ENCODE data around the gene RLN1. TPM values are rescaled to one million over a fixed set of nuclear protein-coding genes. Genes with fewer than 3 reads are reported as not detected.

RLN1 gene
- total RNA-seq, 4 donors from 2014 or later = 1.3 TPM; not detected in 3

DNA sequence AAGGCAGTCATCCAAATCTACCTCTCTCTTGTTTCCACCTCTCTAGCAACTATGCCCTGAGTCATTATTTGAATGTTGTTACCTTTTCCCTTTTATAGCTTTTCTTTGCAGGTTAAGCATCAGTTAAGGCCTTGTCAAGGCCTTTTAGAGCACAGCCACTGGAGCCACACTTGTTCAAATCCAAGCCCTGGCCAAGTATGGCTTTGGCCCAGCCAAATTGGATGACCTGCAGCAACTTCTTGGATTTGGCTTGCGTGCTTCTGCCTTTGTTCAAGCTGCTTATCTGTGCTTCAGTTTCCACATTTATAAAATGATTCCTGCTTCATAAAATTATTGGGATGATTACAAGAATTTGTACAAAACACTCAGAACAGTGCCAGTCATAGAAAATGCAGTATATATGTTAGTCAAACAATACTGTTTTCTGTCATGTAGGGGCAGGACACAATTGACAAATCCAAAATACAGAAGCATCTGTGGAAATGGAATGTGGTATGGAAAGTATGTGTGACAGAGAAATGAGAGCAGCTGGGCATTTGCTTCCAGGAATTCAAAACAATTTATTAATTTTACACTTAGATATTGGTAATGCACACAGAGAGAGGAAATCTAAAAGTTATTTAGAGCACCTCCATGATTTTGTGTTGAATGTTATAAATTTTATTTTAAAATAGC is 17.9 kb upstream of the RLN1 start:
- Histone ChIP-seq H3K27me3 (no peaks in the 10 kb centered on the region), H3K27ac (no peak overlapping the region), H3K4me3 (replicated peaks in 1 of 3) (no peak overlapping the region), H3K36me3 (no peaks in the 10 kb centered on the region), H3K4me1 (no peaks in the 10 kb centered on the region), H3K9me3 (no peaks in the 10 kb centered on the region)
- no peak for TF ChIP-seq POLR2A (IDR thresholded peaks at IDR 0.05)
- TF ChIP-seq, protein P1, sequence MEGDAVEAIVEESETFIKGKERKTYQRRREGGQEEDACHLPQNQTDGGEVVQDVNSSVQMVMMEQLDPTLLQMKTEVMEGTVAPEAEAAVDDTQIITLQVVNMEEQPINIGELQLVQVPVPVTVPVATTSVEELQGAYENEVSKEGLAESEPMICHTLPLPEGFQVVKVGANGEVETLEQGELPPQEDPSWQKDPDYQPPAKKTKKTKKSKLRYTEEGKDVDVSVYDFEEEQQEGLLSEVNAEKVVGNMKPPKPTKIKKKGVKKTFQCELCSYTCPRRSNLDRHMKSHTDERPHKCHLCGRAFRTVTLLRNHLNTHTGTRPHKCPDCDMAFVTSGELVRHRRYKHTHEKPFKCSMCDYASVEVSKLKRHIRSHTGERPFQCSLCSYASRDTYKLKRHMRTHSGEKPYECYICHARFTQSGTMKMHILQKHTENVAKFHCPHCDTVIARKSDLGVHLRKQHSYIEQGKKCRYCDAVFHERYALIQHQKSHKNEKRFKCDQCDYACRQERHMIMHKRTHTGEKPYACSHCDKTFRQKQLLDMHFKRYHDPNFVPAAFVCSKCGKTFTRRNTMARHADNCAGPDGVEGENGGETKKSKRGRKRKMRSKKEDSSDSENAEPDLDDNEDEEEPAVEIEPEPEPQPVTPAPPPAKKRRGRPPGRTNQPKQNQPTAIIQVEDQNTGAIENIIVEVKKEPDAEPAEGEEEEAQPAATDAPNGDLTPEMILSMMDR (IDR thresholded peaks at IDR 0.05) = no peak
- intact Hi-C loops (cut with DNase I) = no loop called here
- 68 to 76% methylated on average over 1 of the region's 1 CpG for WGBS, 2 donors
- DNase-seq = no peak

GRCh38 chr9:5355817-5356216 is 16.1 kb upstream of the RLN1 start:
- no peaks in the 10 kb centered on the region for H3K27me3 ChIP-seq
- H3K27ac ChIP-seq = no peak overlapping the region
- DNase-seq = no peak
- H3K4me3 ChIP-seq (replicated peaks in 1 of 3) = no peak overlapping the region
- intact Hi-C loops (cut with DNase I) = no loop called here
- no peaks in the 10 kb centered on the region for H3K36me3 ChIP-seq
- WGBS, 2 donors = 65 to 91% methylated on average over 2 of the region's 2 CpGs
- TF ChIP-seq, protein P1 (IDR thresholded peaks at IDR 0.05) = no peak
- no peak for TF ChIP-seq POLR2A (IDR thresholded peaks at IDR 0.05)
- no peaks in the 10 kb centered on the region for H3K4me1 ChIP-seq
- no peaks in the 10 kb centered on the region for H3K9me3 ChIP-seq

- Histone ChIP-seq H3K27me3 (no peaks in the 10 kb centered on the region), H3K4me3 (replicated peaks in 1 of 3) (no peak overlapping the region), H3K4me1 (no peaks in the 10 kb centered on the region), H3K36me3 (no peaks in the 10 kb centered on the region), H3K27ac (no peak overlapping the region), H3K9me3 (no peaks in the 10 kb centered on the region)
- 98 to 100% methylated on average over 1 of the region's 1 CpG for WGBS, 2 donors
- DNase-seq = no peak
- TF ChIP-seq, protein P1 (IDR thresholded peaks at IDR 0.05) = no peak
- no peak for TF ChIP-seq POLR2A (IDR thresholded peaks at IDR 0.05)
- intact Hi-C loops (cut with DNase I) = no loop called here
These were observed 15.6 kb upstream of the RLN1 start for GRCh38 chr9:5355226-5355625.

GRCh38 chr9:5354184-5354583 is 14.5 kb upstream of the RLN1 start:
- H3K4me1 ChIP-seq = no peaks in the 10 kb centered on the region
- intact Hi-C loops (cut with DNase I) = no loop called here
- H3K27me3 ChIP-seq = no peaks in the 10 kb centered on the region
- H3K27ac ChIP-seq = no peak overlapping the region
- DNase-seq = no peak
- 94 to 96% methylated on average over 2 of the region's 2 CpGs for WGBS, 2 donors
- TF ChIP-seq POLR2A (IDR thresholded peaks at IDR 0.05) = no peak
- TF ChIP-seq, protein P1 (IDR thresholded peaks at IDR 0.05) = no peak
- no peaks in the 10 kb centered on the region for H3K9me3 ChIP-seq
- no peak overlapping the region for H3K4me3 ChIP-seq (replicated peaks in 1 of 3)
- H3K36me3 ChIP-seq = no peaks in the 10 kb centered on the region

DNA sequence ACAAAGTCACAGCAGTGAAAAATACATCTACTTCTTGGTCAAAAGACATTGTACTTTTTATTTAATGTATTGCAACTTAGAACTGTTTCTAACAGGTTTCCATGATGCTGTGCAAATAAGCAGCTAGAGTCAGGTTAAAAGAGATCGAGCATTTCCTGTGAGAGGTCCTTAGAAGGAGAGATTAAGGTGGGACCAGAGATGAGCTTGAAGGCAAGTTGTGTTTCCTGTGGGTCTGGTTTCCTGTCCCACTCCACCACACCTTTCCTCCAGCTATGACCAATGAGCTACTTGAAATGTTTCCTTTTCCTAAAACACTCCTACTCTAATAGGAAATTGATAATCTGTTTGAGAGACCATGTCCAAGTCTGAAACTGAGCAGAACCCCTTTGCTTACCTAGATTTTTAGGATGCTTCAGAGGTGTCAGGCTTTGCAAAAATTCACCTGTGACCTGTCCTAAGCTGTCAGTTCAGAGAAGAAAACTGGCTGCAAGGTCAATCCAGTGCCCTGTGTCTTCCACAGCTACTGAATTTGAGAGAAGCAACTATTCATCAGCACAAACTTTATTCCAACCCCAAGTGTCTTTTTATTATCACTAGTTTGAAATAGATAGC is 13.1 kb upstream of the RLN1 start:
- no peak overlapping the region for H3K4me3 ChIP-seq (replicated peaks in 1 of 3)
- no peaks in the 10 kb centered on the region for H3K27me3 ChIP-seq
- no peaks in the 10 kb centered on the region for H3K36me3 ChIP-seq
- 75 to 80% methylated on average over 1 of the region's 1 CpG for WGBS, 2 donors
- no peaks in the 10 kb centered on the region for H3K4me1 ChIP-seq
- no peak for DNase-seq
- intact Hi-C loops (cut with DNase I) = no loop called here
- no peak overlapping the region for H3K27ac ChIP-seq
- TF ChIP-seq, protein P1 (IDR thresholded peaks at IDR 0.05) = no peak
- no peak for TF ChIP-seq POLR2A (IDR thresholded peaks at IDR 0.05)
- no peaks in the 10 kb centered on the region for H3K9me3 ChIP-seq

Measured in thyroid gland (tissue), 4 donors.